ENCODE results near the gene JPH4. TPM values are rescaled to one million over a fixed set of nuclear protein-coding genes. Genes with fewer than 3 reads are reported as not detected.

The JPH4 gene
- total RNA-seq, 1 experiment from 2014 or later, result not detected

GRCh38 chr14:23536494-23536893, 42.1 kb downstream of the JPH4 start:
- CTCF ChIA-PET, result no interaction called here
- no peaks in the 10 kb centered on the region for H3K9me3 ChIP-seq (ENCODE audit: low read depth, low read length, poor library complexity, severe bottlenecking)
- no peak overlapping the region for H3K27ac ChIP-seq (ENCODE audit: low read depth, low read length, poor library complexity, severe bottlenecking)
- no peaks in the 10 kb centered on the region for H3K36me3 ChIP-seq (ENCODE audit: insufficient read depth, low read length, poor library complexity, severe bottlenecking)
- no peaks in the 10 kb centered on the region for H3K27me3 ChIP-seq (replicated peaks; ENCODE audit: insufficient read depth, low read depth, low read length, poor library complexity)
- peaks cover 26% of the 10 kb centered on the region for H3K4me1 ChIP-seq (ENCODE audit: insufficient read depth, low read length, poor library complexity, severe bottlenecking)
- H3K4me3 ChIP-seq (ENCODE audit: low read depth, low read length, poor library complexity, severe bottlenecking), result no peak overlapping the region
- BruUV-seq (replicated peaks), result no TSS peak
- TF ChIP-seq EZH2 (IDR thresholded peaks at IDR 0.05; ENCODE audit: borderline replicate concordance, low read depth, low read length, poor library complexity, severe bottlenecking), result no peak
- TF ChIP-seq CTCF (conservative IDR thresholded peaks at IDR 0.05; ENCODE audit: low read depth, low read length), result no peak
- DNase-seq (ENCODE audit: low spot score), result no peak
- intact Hi-C loops (cut with micrococcal nuclease; ENCODE audit: unreplicated experiment), result loop anchor here (5.0 kb wide), 1 partner anchor 49 kb away; no protein-coding TSS in a partner anchor
- POLR2A ChIA-PET (ENCODE audit: low non-redundant PET), result no interaction called here

DNA sequence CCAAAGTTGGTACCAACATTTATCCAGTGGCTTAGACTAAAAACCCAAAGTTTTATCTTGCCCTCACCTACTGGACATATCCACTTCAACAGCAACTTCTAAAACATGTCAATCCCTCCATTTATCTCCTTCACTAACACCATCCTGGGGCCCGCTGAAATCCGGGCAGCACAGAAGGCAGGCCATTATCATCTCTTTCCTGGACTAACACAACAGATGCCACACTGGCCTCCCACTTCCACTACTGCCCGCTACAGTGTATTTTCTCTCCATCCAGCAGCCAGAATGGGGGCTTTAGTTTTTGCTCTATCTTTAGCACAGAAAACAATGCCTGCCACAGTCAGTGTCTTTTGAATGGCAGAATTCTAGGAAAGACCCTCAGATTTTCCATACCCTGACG, 42.6 kb downstream of the JPH4 start:
- Histone ChIP-seq H3K27ac (ENCODE audit: low read depth, low read length, poor library complexity, severe bottlenecking) (no peak overlapping the region), H3K4me3 (ENCODE audit: low read depth, low read length, poor library complexity, severe bottlenecking) (no peak overlapping the region), H3K36me3 (ENCODE audit: insufficient read depth, low read length, poor library complexity, severe bottlenecking) (no peaks in the 10 kb centered on the region), H3K4me1 (ENCODE audit: insufficient read depth, low read length, poor library complexity, severe bottlenecking) (peaks cover 29% of the 10 kb centered on the region), H3K27me3 (replicated peaks; ENCODE audit: insufficient read depth, low read depth, low read length, poor library complexity) (no peaks in the 10 kb centered on the region), H3K9me3 (ENCODE audit: low read depth, low read length, poor library complexity, severe bottlenecking) (no peaks in the 10 kb centered on the region)
- ChIA-PET CTCF (no interaction called here), POLR2A (ENCODE audit: low non-redundant PET) (no interaction called here)
- no TSS peak for BruUV-seq (replicated peaks)
- DNase-seq (ENCODE audit: low spot score), result no peak
- TF ChIP-seq CTCF (conservative IDR thresholded peaks at IDR 0.05; ENCODE audit: low read depth, low read length) (no peak), EZH2 (IDR thresholded peaks at IDR 0.05; ENCODE audit: borderline replicate concordance, low read depth, low read length, poor library complexity, severe bottlenecking) (no peak)
- intact Hi-C loops (cut with micrococcal nuclease; ENCODE audit: unreplicated experiment), result loop anchor here (5.0 kb wide), 1 partner anchor 49 kb away; no protein-coding TSS in a partner anchor

DNA sequence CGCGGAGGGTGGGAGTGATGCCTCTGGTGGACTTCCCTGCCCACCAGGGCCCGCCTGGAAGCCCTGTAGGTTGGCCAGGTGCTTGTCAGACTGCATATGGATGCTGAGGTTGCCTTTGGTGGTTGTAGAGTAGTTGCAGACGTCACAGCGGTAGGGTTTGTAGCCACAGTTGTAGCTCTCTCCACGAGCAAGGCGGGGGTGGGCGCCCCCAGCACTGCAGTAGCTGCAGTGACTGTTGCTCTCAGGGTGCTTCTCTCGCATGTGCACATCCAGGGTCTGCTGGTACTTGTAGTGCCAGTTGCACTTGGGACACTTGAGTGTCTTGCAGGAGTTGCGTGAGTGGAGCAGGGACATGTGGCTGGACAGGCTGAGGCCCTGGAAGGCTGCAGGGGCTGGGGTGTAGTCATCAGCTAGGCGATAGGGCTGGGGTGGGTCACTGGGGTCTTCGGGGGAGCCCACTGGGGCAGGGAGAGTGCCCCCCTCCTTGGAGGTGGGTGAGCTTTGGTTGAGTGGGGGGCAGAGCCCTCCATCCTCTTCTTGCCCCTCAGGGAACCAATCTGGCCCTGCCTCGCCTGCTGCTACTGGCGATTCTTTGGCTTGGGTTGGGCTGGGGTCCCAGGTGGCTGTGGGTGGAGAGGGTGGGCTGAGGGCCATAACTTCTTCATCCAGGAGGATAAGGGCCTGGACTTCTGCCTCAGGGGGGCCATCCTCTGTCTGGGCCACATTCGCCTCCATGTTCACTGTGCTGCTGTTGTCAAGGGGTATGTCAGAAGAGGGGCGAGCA, 44.7 kb downstream of the JPH4 start:
- ChIA-PET CTCF (no interaction called here), POLR2A (ENCODE audit: low non-redundant PET) (no interaction called here)
- no peaks in the 10 kb centered on the region for H3K9me3 ChIP-seq (ENCODE audit: low read depth, low read length, poor library complexity, severe bottlenecking)
- H3K27ac ChIP-seq (ENCODE audit: low read depth, low read length, poor library complexity, severe bottlenecking), result no peak overlapping the region
- BruUV-seq (replicated peaks), result no TSS peak
- H3K36me3 ChIP-seq (ENCODE audit: insufficient read depth, low read length, poor library complexity, severe bottlenecking), result no peaks in the 10 kb centered on the region
- no peak overlapping the region for H3K4me3 ChIP-seq (ENCODE audit: low read depth, low read length, poor library complexity, severe bottlenecking)
- TF ChIP-seq CTCF (conservative IDR thresholded peaks at IDR 0.05; ENCODE audit: low read depth, low read length) (no peak), EZH2 (IDR thresholded peaks at IDR 0.05; ENCODE audit: borderline replicate concordance, low read depth, low read length, poor library complexity, severe bottlenecking) (no peak)
- H3K4me1 ChIP-seq (ENCODE audit: insufficient read depth, low read length, poor library complexity, severe bottlenecking), result peaks cover 31% of the 10 kb centered on the region
- no peaks in the 10 kb centered on the region for H3K27me3 ChIP-seq (replicated peaks; ENCODE audit: insufficient read depth, low read depth, low read length, poor library complexity)
- intact Hi-C loops (cut with micrococcal nuclease; ENCODE audit: unreplicated experiment), result no loop called here
- DNase-seq (ENCODE audit: low spot score), result no peak

All from A673 (cell line).